GM21515 (cell line): ENCODE results near the gene TMEM178B.

Experiments used
- ATAC-seq: cut with Tn5 transposase; IDR thresholded peaks from one replicate; pipeline ENCODE4 v1.9.1; 2021; ENCODE audit not compliant: unreplicated experiment

Gene TMEM178B

GRCh38 chr7:141262101-141263090, 188.5 kb downstream of the TMEM178B start:
- no peak for ATAC-seq

- no peak for ATAC-seq
These were observed 189.6 kb downstream of the TMEM178B start for GRCh38 chr7:141263508-141263907.

GRCh38 chr7:141263983-141264382, 190.1 kb downstream of the TMEM178B start:
- ATAC-seq = no peak

- no peak for ATAC-seq
These were observed 190.6 kb downstream of the TMEM178B start for GRCh38 chr7:141264511-141264910.

- ATAC-seq = no peak
These were observed 191.8 kb downstream of the TMEM178B start for GRCh38 chr7:141265668-141266067.

GRCh38 chr7:141268614-141269013, 194.8 kb downstream of the TMEM178B start:
- no peak for ATAC-seq

GRCh38 chr7:141271451-141271850, 197.6 kb downstream of the TMEM178B start:
- ATAC-seq = no peak

- no peak for ATAC-seq
These were observed 198.6 kb downstream of the TMEM178B start for GRCh38 chr7:141272417-141272816.

GRCh38 chr7:141275350-141275749, 201.5 kb downstream of the TMEM178B start:
- no peak for ATAC-seq

GRCh38 chr7:141276031-141276430, 202.2 kb downstream of the TMEM178B start:
- ATAC-seq = no peak

- no peak for ATAC-seq
These were observed 206.2 kb downstream of the TMEM178B start for GRCh38 chr7:141280100-141280499.

GRCh38 chr7:141281311-141281710, 207.4 kb downstream of the TMEM178B start:
- no peak for ATAC-seq

GRCh38 chr7:141286522-141286921, 212.7 kb downstream of the TMEM178B start:
- ATAC-seq = no peak

- ATAC-seq = no peak
These were observed 214.1 kb downstream of the TMEM178B start for GRCh38 chr7:141287936-141288335.

GRCh38 chr7:141288626-141289025, 214.8 kb downstream of the TMEM178B start:
- ATAC-seq = no peak

- ATAC-seq = no peak
These were observed 216.5 kb downstream of the TMEM178B start for GRCh38 chr7:141290365-141290764.

GRCh38 chr7:141290973-141291372, 217.1 kb downstream of the TMEM178B start:
- ATAC-seq = no peak

GRCh38 chr7:141291541-141291940, 217.7 kb downstream of the TMEM178B start:
- ATAC-seq = no peak

- no peak for ATAC-seq
These were observed 220.4 kb downstream of the TMEM178B start for GRCh38 chr7:141294143-141294829.

GRCh38 chr7:141295367-141295895, 221.6 kb downstream of the TMEM178B start:
- ATAC-seq = no peak

- no peak for ATAC-seq
These were observed 227.0 kb downstream of the TMEM178B start for GRCh38 chr7:141300816-141301215.

GRCh38 chr7:141301544-141301943, 227.7 kb downstream of the TMEM178B start:
- ATAC-seq = no peak
